ENCODE results near the gene PA2G4.

GRCh38 chr12:56097738-56098137 is 6.6 kb upstream of the PA2G4 start:
- no peak for TF ChIP-seq GATA2 (IDR thresholded peaks at IDR 0.05; ENCODE audit: low read depth, low read length)
- no peak for TF ChIP-seq GATA3 (IDR thresholded peaks at IDR 0.05; ENCODE audit: low read depth, low read length)

Data from SH-SY5Y (cell line).